ENCODE data around the gene LMO2.
"Not testable (repeated sequence)": the region's sequence is repeated elsewhere in the genome, so short reads cannot be mapped to it uniquely, and the experiment has no call there.

The LMO2 gene

GRCh38 chr11:33919645-33920044 is 27.8 kb upstream of the LMO2 start:
- Mint-ChIP-seq H3K27me3 (ENCODE audit: low read depth, poor library complexity) (peaks cover 10% of the 10 kb centered on the region), H3K4me1 (no peaks in the 10 kb centered on the region), H3K4me3 (no peak overlapping the region), H3K27ac (no peak overlapping the region), H3K9me3 (peaks cover 20% of the 10 kb centered on the region), H3K36me3 (ENCODE audit: low read depth) (no peaks in the 10 kb centered on the region)
- no peak for TF ChIP-seq CTCF (IDR thresholded peaks at IDR 0.05)
- DNase-seq: no peak

GRCh38 chr11:33917402-33917801 is 25.5 kb upstream of the LMO2 start:
- peaks cover 37% of the 10 kb centered on the region for H3K9me3 Mint-ChIP-seq
- H3K4me3 Mint-ChIP-seq; H3K27me3 Mint-ChIP-seq (ENCODE audit: low read depth, poor library complexity); H3K4me1 Mint-ChIP-seq; H3K27ac Mint-ChIP-seq; DNase-seq: not testable (repeated sequence)
- H3K36me3 Mint-ChIP-seq (ENCODE audit: low read depth): peaks cover 11% of the 10 kb centered on the region

- H3K9me3 Mint-ChIP-seq: peaks cover 37% of the 10 kb centered on the region
- peaks cover 11% of the 10 kb centered on the region for H3K36me3 Mint-ChIP-seq (ENCODE audit: low read depth)
- H3K27ac Mint-ChIP-seq: no peak overlapping the region
- H3K4me1 Mint-ChIP-seq: peaks cover 12% of the 10 kb centered on the region
- H3K4me3 Mint-ChIP-seq: no peak overlapping the region
- peaks cover 6% of the 10 kb centered on the region for H3K27me3 Mint-ChIP-seq (ENCODE audit: low read depth, poor library complexity)
- no peak for TF ChIP-seq CTCF (IDR thresholded peaks at IDR 0.05)
- no peak for DNase-seq
These were observed 24.9 kb upstream of the LMO2 start for GRCh38 chr11:33916736-33917135.

GRCh38 chr11:33915526-33915925 is 23.6 kb upstream of the LMO2 start:
- Mint-ChIP-seq H3K4me3 (no peak overlapping the region), H3K9me3 (peaks cover 37% of the 10 kb centered on the region), H3K27ac (peak overlapping the region; percentile 44), H3K27me3 (ENCODE audit: low read depth, poor library complexity) (peaks cover 8% of the 10 kb centered on the region), H3K4me1 (peaks cover 18% of the 10 kb centered on the region), H3K36me3 (ENCODE audit: low read depth) (peaks cover 11% of the 10 kb centered on the region)
- no peak for TF ChIP-seq CTCF (IDR thresholded peaks at IDR 0.05)
- no peak for DNase-seq

- H3K4me1 Mint-ChIP-seq: peaks cover 23% of the 10 kb centered on the region
- no peak for DNase-seq
- H3K36me3 Mint-ChIP-seq (ENCODE audit: low read depth): peaks cover 11% of the 10 kb centered on the region
- peaks cover 28% of the 10 kb centered on the region for H3K9me3 Mint-ChIP-seq
- H3K27ac Mint-ChIP-seq: no peak overlapping the region
- H3K4me3 Mint-ChIP-seq: no peak overlapping the region
- no peak for TF ChIP-seq CTCF (IDR thresholded peaks at IDR 0.05)
- H3K27me3 Mint-ChIP-seq (ENCODE audit: low read depth, poor library complexity): peaks cover 12% of the 10 kb centered on the region
These were observed 22.1 kb upstream of the LMO2 start for GRCh38 chr11:33913991-33914390.

GRCh38 chr11:33912405-33913361 is 20.8 kb upstream of the LMO2 start:
- peaks cover 24% of the 10 kb centered on the region for H3K4me1 Mint-ChIP-seq
- H3K9me3 Mint-ChIP-seq: peaks cover 28% of the 10 kb centered on the region
- TF ChIP-seq CTCF (IDR thresholded peaks at IDR 0.05): no peak
- DNase-seq: no peak
- H3K27me3 Mint-ChIP-seq (ENCODE audit: low read depth, poor library complexity): peaks cover 12% of the 10 kb centered on the region
- peaks cover 11% of the 10 kb centered on the region for H3K36me3 Mint-ChIP-seq (ENCODE audit: low read depth)
- no peak overlapping the region for H3K4me3 Mint-ChIP-seq
- no peak overlapping the region for H3K27ac Mint-ChIP-seq
